Naive thymus-derived CD8-positive, alpha-beta T cell (primary cell): ENCODE data around the gene FAM156A. TPM values are rescaled to one million over a fixed set of nuclear protein-coding genes. Genes with fewer than 3 reads are reported as not detected.
"Not testable (repeated sequence)": the region's sequence is repeated elsewhere in the genome, so short reads cannot be mapped to it uniquely, and the experiment has no call there.

Experiments used
- ATAC-seq, 2 donors: fragments of 150-1000 bp; cut with Tn5 transposase in 1 of 2; sonication (Bioruptor Pico), chemical (Tn5 transposase) in 1 of 2; 1 replicate in 1 of 2; 2 replicates in 1 of 2; pipeline ENCODE4 v1.10.0; 2021; ENCODE audit warnings: mild to moderate bottlenecking in 2 of 2, moderate library complexity in 2 of 2
- POLR2A ChIA-PET: fragments of 350-600 bp; sonication (Branson Sonifier 250); formaldehyde crosslinking; loops from one replicate; lab custom pipeline; 2021; ENCODE audit warnings: antibody characterized with exemption; lab: Charles Lee
- DNase-seq, 10 donors: peaks; one replicate each; pipeline versions ENCODE4 v3.0.0 to v3.0.0-alpha.2; 2020 to 2022
- H3K27ac Mint-ChIP-seq, 10 donors: one replicate each; pipeline ENCODE4 v1.8.0; 2020 to 2022; ENCODE audit warnings: mild to moderate bottlenecking in 10 of 10, mixed read lengths in 10 of 10, moderate library complexity in 4 of 10, inconsistent platforms in 1 of 10
- H3K27me3 Mint-ChIP-seq, 5 donors: one replicate each; pipeline ENCODE4 v1.8.0; 2021 to 2022; ENCODE audit warnings: mixed read lengths in 5 of 5
- H3K36me3 Mint-ChIP-seq, 3 donors: one replicate each; pipeline ENCODE4 v1.8.0; 2020 to 2022; ENCODE audit warnings: mixed read lengths in 3 of 3, mild to moderate bottlenecking in 2 of 3, inconsistent platforms in 1 of 3
- H3K4me1 Mint-ChIP-seq, 4 donors: one replicate each; pipeline ENCODE4 v1.8.0; 2021 to 2022; ENCODE audit warnings: mixed read lengths in 4 of 4
- H3K4me3 Mint-ChIP-seq, 10 donors: one replicate each; pipeline ENCODE4 v1.8.0; 2020 to 2022; ENCODE audit warnings: mild to moderate bottlenecking in 10 of 10, mixed read lengths in 10 of 10, moderate library complexity in 6 of 10, inconsistent platforms in 1 of 10
- H3K9me3 Mint-ChIP-seq, 9 donors: one replicate each; pipeline ENCODE4 v1.8.0; 2020 to 2022; ENCODE audit warnings: mixed read lengths in 9 of 9, mild to moderate bottlenecking in 3 of 9, inconsistent platforms in 1 of 9, moderate library complexity in 1 of 9
- polyA plus RNA-seq, 3 donors: library from polyadenylated mRNA; unstranded; fragments of 300-500 nt; fragmentation: Illumina TruSeq; gene quantifications; one replicate each; pipeline ENCODE4 v1.2.3, GENCODE V29; 2021
- total RNA-seq, 8 experiments: library from RNA in 2 of 8; stranded (reverse) in 2 of 8; gene quantifications; one replicate each; pipeline ENCODE4 v1.2.3 and lab custom pipeline; 2021 to 2026

The FAM156A gene
- 10 to 100 TPM; 14.9 to 20.7 TPM for total RNA-seq
- polyA plus RNA-seq: 1 to 10 TPM; 2.9 to 5.7 (median 4.7) TPM
- total RNA-seq (lab: John Stamatoyannopoulos, UW): 0 to 0.69 (median 0.35) reads per million in 6 experiments

- H3K27me3 Mint-ChIP-seq, POLR2A ChIA-PET, H3K9me3 Mint-ChIP-seq, DNase-seq, H3K36me3 Mint-ChIP-seq, H3K4me3 Mint-ChIP-seq, H3K27ac Mint-ChIP-seq, H3K4me1 Mint-ChIP-seq: not testable (repeated sequence)
- peak; percentile 88 to 92 for ATAC-seq
Observed at GRCh38 chrX:52958113-52958959, at the start of gene FAM156A. FAM156A (minus strand) TSS chrX:52958518; CDS start chrX:52948588, 9,930 bp downstream.

- ATAC-seq: no peak
- POLR2A ChIA-PET: no interaction called here
- DNase-seq: no peak
- peaks cover 0 to 17% (median 4%) of the 10 kb centered on the region in 5 donors for H3K27me3 Mint-ChIP-seq
- peaks cover 0 to 7% (median under 1%) of the 10 kb centered on the region in 4 donors for H3K4me1 Mint-ChIP-seq
- no peak overlapping the region for H3K4me3 Mint-ChIP-seq
- H3K9me3 Mint-ChIP-seq: no peaks in the 10 kb centered on the region
- H3K27ac Mint-ChIP-seq: no peak overlapping the region
- H3K36me3 Mint-ChIP-seq: no peaks in the 10 kb centered on the region
Observed at GRCh38 chrX:53005327-53005726, 47.0 kb upstream of the FAM156A start.

- Mint-ChIP-seq H3K36me3 (no peaks in the 10 kb centered on the region), H3K4me3 (no peak overlapping the region), H3K27ac (peak overlapping the region in 1 of 10 donors; percentile 4), H3K9me3 (no peaks in the 10 kb centered on the region), H3K4me1 (peaks cover 0 to 7% (median under 1%) of the 10 kb centered on the region in 4 donors), H3K27me3 (peaks cover 0 to 17% (median 4%) of the 10 kb centered on the region in 5 donors)
- DNase-seq: no peak
- no peak for ATAC-seq
- POLR2A ChIA-PET: no interaction called here
Observed at GRCh38 chrX:53004811-53005210, 46.5 kb upstream of the FAM156A start.

GRCh38 chrX:53004038-53004437, 45.7 kb upstream of the FAM156A start:
- Mint-ChIP-seq H3K9me3 (no peaks in the 10 kb centered on the region), H3K4me1 (peaks cover 0 to 7% (median under 1%) of the 10 kb centered on the region in 4 donors), H3K27me3 (peaks cover 0 to 17% (median 4%) of the 10 kb centered on the region in 5 donors), H3K27ac (no peak overlapping the region), H3K36me3 (no peaks in the 10 kb centered on the region), H3K4me3 (no peak overlapping the region)
- DNase-seq (no peak), ATAC-seq (no peak)
- POLR2A ChIA-PET: no interaction called here

- Mint-ChIP-seq H3K27me3 (peaks cover 0 to 17% (median 4%) of the 10 kb centered on the region in 5 donors), H3K4me1 (peaks cover 0 to 7% (median 2%) of the 10 kb centered on the region in 4 donors), H3K4me3 (no peak overlapping the region), H3K9me3 (no peaks in the 10 kb centered on the region), H3K36me3 (no peaks in the 10 kb centered on the region), H3K27ac (no peak overlapping the region)
- DNase-seq (no peak), ATAC-seq (no peak)
- POLR2A ChIA-PET: no interaction called here
Observed at GRCh38 chrX:53003111-53003510, 44.8 kb upstream of the FAM156A start.

- Mint-ChIP-seq H3K9me3 (no peaks in the 10 kb centered on the region), H3K36me3 (no peaks in the 10 kb centered on the region), H3K4me1 (peaks cover 0 to 7% (median 2%) of the 10 kb centered on the region in 4 donors), H3K27me3 (peaks cover 0 to 17% (median 4%) of the 10 kb centered on the region in 5 donors), H3K27ac (peak overlapping the region in 1 of 10 donors; percentile 44), H3K4me3 (peak overlapping the region in 4 of 10 donors; percentile 33 to 70 (median 48))
- DNase-seq: no peak
- POLR2A ChIA-PET: no interaction called here
- no peak for ATAC-seq
Observed at GRCh38 chrX:53001958-53002357, 43.6 kb upstream of the FAM156A start.

- DNase-seq: peak in 1 of 10 donors; percentile 17
- Mint-ChIP-seq H3K36me3 (no peaks in the 10 kb centered on the region), H3K27me3 (peaks cover 0 to 17% (median 4%) of the 10 kb centered on the region in 5 donors), H3K4me1 (peaks cover 4 to 17% (median 7%) of the 10 kb centered on the region in 4 donors), H3K9me3 (no peaks in the 10 kb centered on the region), H3K27ac (peak overlapping the region in 6 of 10 donors; percentile 15 to 61 (median 34)), H3K4me3 (peak overlapping the region; percentile 49 to 77 (median 68))
- POLR2A ChIA-PET: no interaction called here
- peak; percentile 52 to 84 for ATAC-seq
Observed at GRCh38 chrX:53000447-53001135, 42.3 kb upstream of the FAM156A start.

GRCh38 chrX:52995987-52996331, 37.6 kb upstream of the FAM156A start:
- Mint-ChIP-seq H3K4me3 (peak overlapping the region; percentile 88 to 99 (median 94)), H3K9me3 (no peaks in the 10 kb centered on the region), H3K4me1 (peaks cover 9 to 30% (median 25%) of the 10 kb centered on the region in 4 donors), H3K27ac (peak overlapping the region; percentile 95 to 100 (median 98)), H3K27me3 (peaks cover 0 to 1% (median 0%) of the 10 kb centered on the region in 5 donors), H3K36me3 (peaks cover 0 to 3% (median 0%) of the 10 kb centered on the region in 3 donors)
- ATAC-seq: no peak
- POLR2A ChIA-PET: interaction anchor here (0.6 to 1.7 kb wide), 6 partner anchors 10 to 688 kb away, joined by 3 to 6 read pairs (median 4); partner anchors contain the start of genes KANTR, KDM5C and TSPYL2
- no peak for DNase-seq

- POLR2A ChIA-PET: interaction anchor here (0.6 to 1.7 kb wide), 7 partner anchors 11 to 1188 kb away, joined by 3 to 6 read pairs (median 3); partner anchors contain the start of genes FAM120C, KANTR, KDM5C and TSPYL2
- peak overlapping the region; percentile 95 to 100 (median 98) for H3K27ac Mint-ChIP-seq
- H3K9me3 Mint-ChIP-seq: no peaks in the 10 kb centered on the region
- peaks cover 9 to 30% (median 27%) of the 10 kb centered on the region in 4 donors for H3K4me1 Mint-ChIP-seq
- peaks cover 0 to 3% (median 0%) of the 10 kb centered on the region in 3 donors for H3K36me3 Mint-ChIP-seq
- ATAC-seq (peak; percentile 97), DNase-seq (peak; percentile 73 to 95 (median 90))
- no peaks in the 10 kb centered on the region for H3K27me3 Mint-ChIP-seq
- peak overlapping the region; percentile 88 to 99 (median 94) for H3K4me3 Mint-ChIP-seq
Observed at GRCh38 chrX:52995135-52995986, 37.0 kb upstream of the FAM156A start.

- POLR2A ChIA-PET: no interaction called here
- Mint-ChIP-seq H3K4me3 (no peak overlapping the region), H3K36me3 (peaks cover 0 to 4% (median 0%) of the 10 kb centered on the region in 3 donors), H3K27ac (peak overlapping the region in 3 of 10 donors; percentile 35 to 57 (median 42)), H3K27me3 (no peaks in the 10 kb centered on the region), H3K9me3 (no peaks in the 10 kb centered on the region), H3K4me1 (peaks cover 9 to 39% (median 27%) of the 10 kb centered on the region in 4 donors)
- ATAC-seq (no peak), DNase-seq (no peak)
Observed at GRCh38 chrX:52990848-52991247, 32.5 kb upstream of the FAM156A start.

- POLR2A ChIA-PET, H3K36me3 Mint-ChIP-seq, H3K9me3 Mint-ChIP-seq, H3K27me3 Mint-ChIP-seq: not testable (repeated sequence)
- ATAC-seq: peak; percentile 65 to 79
- H3K4me1 Mint-ChIP-seq: peaks cover 8 to 36% (median 22%) of the 10 kb centered on the region in 4 donors
- peak; percentile 16 to 67 (median 45) for DNase-seq
- H3K4me3 Mint-ChIP-seq: peak overlapping the region in 3 of 10 donors; percentile 1 to 37 (median 15)
- H3K27ac Mint-ChIP-seq: peak overlapping the region in 6 of 10 donors; percentile 34 to 93 (median 76)
Observed at GRCh38 chrX:52990011-52990631, 31.8 kb upstream of the FAM156A start.
